Activated naive CD8-positive, alpha-beta T cell treated with anti-CD3 and anti-CD28 coated beads, Interleukin-2, amount 50 U/mL, for 24 hours (primary cell): ENCODE results near the gene CEP89.
"Not testable (repeated sequence)": the region's sequence is repeated elsewhere in the genome, so short reads cannot be mapped to it uniquely, and the experiment has no call there.

Experiments used
- ATAC-seq: fragments of 150-1000 bp; cut with Tn5 transposase; one replicate; pipeline ENCODE4 v1.10.0; 2021
- DNase-seq: peaks from one replicate; pipeline ENCODE4 v3.0.0; 2021
- H3K27ac Mint-ChIP-seq: one replicate; pipeline ENCODE4 v1.8.0; 2021; ENCODE audit warnings: mild to moderate bottlenecking, mixed read lengths
- H3K27me3 Mint-ChIP-seq: one replicate; pipeline ENCODE4 v1.8.0; 2021; ENCODE audit warnings: mixed read lengths
- H3K36me3 Mint-ChIP-seq: one replicate; pipeline ENCODE4 v1.8.0; 2021; ENCODE audit warnings: low read depth, mixed read lengths
- H3K4me1 Mint-ChIP-seq: one replicate; pipeline ENCODE4 v1.8.0; 2021; ENCODE audit warnings: mixed read lengths
- H3K4me3 Mint-ChIP-seq: one replicate; pipeline ENCODE4 v1.8.0; 2021; ENCODE audit warnings: mild to moderate bottlenecking, moderate library complexity, mixed read lengths
- H3K9me3 Mint-ChIP-seq: one replicate; pipeline ENCODE4 v1.8.0; 2021; ENCODE audit warnings: mixed read lengths

The CEP89 gene

DNA sequence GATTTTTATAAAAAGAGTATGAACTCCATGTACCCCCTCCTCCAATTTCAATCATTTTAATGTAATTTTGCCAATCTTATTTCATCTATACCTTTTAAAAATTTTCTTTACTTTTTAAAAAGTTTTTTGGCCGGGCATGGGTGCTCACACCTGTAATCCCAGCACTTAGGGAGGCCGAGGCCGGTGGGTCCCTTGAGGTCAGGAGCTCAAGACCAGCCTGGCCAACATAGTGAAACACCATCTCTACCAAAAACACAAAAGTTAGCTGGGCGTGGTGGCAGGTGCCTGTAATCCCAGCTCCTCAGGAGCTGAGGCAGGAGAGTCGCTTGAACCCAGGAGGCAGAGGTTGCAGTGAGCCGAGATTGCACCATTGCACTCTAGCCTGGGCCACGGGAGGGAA is 138.4 kb downstream of the CEP89 start:
- not testable (repeated sequence) for ATAC-seq, H3K9me3 Mint-ChIP-seq, DNase-seq, H3K27me3 Mint-ChIP-seq, H3K36me3 Mint-ChIP-seq, H3K4me3 Mint-ChIP-seq, H3K4me1 Mint-ChIP-seq, H3K27ac Mint-ChIP-seq

DNA sequence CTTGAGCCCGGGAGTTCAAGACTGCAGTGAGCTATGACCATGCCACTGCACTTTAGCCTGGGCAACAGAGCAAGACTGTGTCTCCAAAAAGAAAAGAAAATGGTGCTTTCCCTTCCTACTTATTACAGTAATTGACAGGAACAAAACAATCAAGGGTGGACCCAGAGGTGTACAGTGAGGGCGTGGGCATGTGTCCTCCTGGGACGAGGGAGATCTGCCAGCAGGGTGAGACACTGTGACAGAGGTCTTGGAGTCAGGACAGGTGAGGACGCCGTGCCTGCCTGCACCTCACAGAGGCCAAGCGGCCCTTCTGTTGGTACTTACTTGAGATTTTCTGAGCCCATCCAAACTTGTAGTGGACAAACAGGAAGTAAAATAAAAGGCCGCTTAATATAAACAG is 138.9 kb downstream of the CEP89 start:
- not testable (repeated sequence) for H3K27ac Mint-ChIP-seq, DNase-seq, H3K4me3 Mint-ChIP-seq, H3K4me1 Mint-ChIP-seq, ATAC-seq, H3K9me3 Mint-ChIP-seq, H3K27me3 Mint-ChIP-seq, H3K36me3 Mint-ChIP-seq

DNA sequence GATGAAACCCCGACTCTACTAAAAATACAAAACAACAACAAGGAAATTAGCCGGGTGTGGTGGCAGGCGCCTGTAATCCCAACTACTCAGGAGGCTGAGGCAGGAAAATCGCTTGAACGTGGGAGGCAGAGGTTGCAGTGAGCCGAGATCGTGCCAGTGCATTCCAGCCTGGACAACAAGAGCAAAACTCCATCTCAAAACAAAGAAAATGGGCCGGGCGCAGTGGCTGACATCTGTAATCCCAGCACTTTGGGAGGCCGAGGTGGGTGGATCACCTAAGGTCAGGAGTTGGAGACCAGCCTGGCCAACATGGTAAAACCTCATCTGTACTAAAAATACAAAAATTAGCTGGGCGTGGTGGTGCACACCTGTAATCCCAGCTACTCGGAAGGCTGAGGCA is 139.7 kb downstream of the CEP89 start:
- not testable (repeated sequence) for ATAC-seq, DNase-seq, H3K27me3 Mint-ChIP-seq, H3K36me3 Mint-ChIP-seq, H3K4me1 Mint-ChIP-seq, H3K27ac Mint-ChIP-seq, H3K9me3 Mint-ChIP-seq, H3K4me3 Mint-ChIP-seq

GRCh38 chr19:32831611-32832010 is 140.1 kb downstream of the CEP89 start:
- DNase-seq (no peak), ATAC-seq (no peak)
- Mint-ChIP-seq H3K27ac (no peak overlapping the region), H3K27me3 (no peaks in the 10 kb centered on the region), H3K9me3 (no peaks in the 10 kb centered on the region), H3K4me3 (no peak overlapping the region), H3K36me3 (no peaks in the 10 kb centered on the region), H3K4me1 (no peaks in the 10 kb centered on the region)

- Mint-ChIP-seq H3K4me1 (no peaks in the 10 kb centered on the region), H3K4me3 (no peak overlapping the region), H3K36me3 (no peaks in the 10 kb centered on the region), H3K27me3 (no peaks in the 10 kb centered on the region), H3K9me3 (no peaks in the 10 kb centered on the region), H3K27ac (no peak overlapping the region)
- no peak for DNase-seq
- ATAC-seq = no peak
Observed at GRCh38 chr19:32830231-32831014, 141.3 kb downstream of the CEP89 start.

DNA sequence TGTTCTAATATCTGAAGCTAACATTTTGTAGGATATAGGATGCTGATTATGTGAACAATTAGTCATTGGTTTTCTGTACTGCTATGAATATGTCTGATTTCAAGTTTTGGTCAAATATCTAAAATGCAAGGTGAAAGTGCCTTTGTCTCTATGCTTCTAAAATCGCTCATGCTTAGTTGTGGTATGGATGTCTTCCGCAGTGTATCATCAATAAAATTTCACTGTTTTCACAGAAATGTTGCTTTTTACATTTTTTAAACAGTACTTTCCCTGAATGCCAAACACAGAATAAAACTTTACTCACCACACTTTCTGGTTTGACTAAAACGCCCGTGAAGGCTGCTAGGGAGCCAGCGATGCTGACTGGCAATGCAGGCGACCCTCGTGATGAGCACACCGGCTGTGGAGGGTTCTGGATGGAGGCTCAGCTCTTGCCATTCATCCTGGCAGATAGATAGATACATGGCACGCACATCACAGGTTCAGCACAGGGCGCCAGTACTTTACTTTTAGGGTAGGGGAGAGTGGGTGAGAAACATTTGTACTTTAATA is 142.3 kb downstream of the CEP89 start:
- no peak overlapping the region for H3K27ac Mint-ChIP-seq

DNA sequence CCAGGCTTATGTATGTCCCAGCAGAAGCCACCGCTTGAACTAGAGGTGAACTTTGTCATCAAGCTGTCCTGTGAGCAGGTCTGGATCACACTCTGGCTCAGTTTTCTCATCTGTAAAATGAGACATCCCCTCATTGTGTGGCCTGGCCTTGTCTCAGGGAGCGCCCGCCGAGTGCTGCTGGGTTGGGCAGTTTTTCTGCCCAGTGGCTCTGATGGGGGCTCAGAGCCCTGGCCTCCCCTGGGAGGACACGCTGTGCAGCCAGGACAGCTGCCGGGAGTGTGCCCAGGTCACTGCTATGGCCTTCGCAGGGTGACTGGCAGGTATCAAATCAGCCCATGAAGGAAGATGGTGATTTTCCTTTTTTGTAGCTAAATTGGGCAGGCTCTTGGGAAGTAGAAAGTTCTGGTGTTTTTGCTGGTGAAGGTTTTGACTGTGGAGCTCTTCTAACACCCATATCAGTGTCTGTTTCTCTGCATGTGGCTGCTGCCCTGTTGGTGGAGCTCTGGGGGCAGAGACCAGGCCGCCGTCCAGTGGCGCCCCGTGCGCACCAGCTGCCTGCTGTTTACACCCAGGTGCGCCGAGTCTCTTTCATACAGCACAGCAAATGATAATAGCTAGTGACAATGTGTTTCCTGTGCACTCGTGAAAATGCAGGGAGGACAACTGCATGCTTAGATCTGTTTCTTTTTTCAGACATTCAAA is 143.0 kb downstream of the CEP89 start:
- DNase-seq (no peak), ATAC-seq (no peak)
- H3K27me3 Mint-ChIP-seq = no peaks in the 10 kb centered on the region
- no peak overlapping the region for H3K4me3 Mint-ChIP-seq
- no peaks in the 10 kb centered on the region for H3K9me3 Mint-ChIP-seq
- no peak overlapping the region for H3K27ac Mint-ChIP-seq
- H3K4me1 Mint-ChIP-seq = no peaks in the 10 kb centered on the region
- no peaks in the 10 kb centered on the region for H3K36me3 Mint-ChIP-seq

More for the DNA sequence above, 142.3 kb downstream of the CEP89 start:
- H3K4me3 Mint-ChIP-seq = no peak overlapping the region
- H3K27me3 Mint-ChIP-seq = no peaks in the 10 kb centered on the region
- H3K36me3 Mint-ChIP-seq = no peaks in the 10 kb centered on the region
- DNase-seq (no peak), ATAC-seq (no peak)
- no peaks in the 10 kb centered on the region for H3K4me1 Mint-ChIP-seq
- H3K9me3 Mint-ChIP-seq = no peaks in the 10 kb centered on the region

GRCh38 chr19:32828139-32828538 is 143.6 kb downstream of the CEP89 start:
- Mint-ChIP-seq H3K27me3 (no peaks in the 10 kb centered on the region), H3K4me3 (no peak overlapping the region)
- DNase-seq = no peak

More at GRCh38 chr19:32828139-32828538, 143.6 kb downstream of the CEP89 start:
- H3K36me3 Mint-ChIP-seq = no peaks in the 10 kb centered on the region
- H3K4me1 Mint-ChIP-seq = no peaks in the 10 kb centered on the region
- H3K27ac Mint-ChIP-seq = no peak overlapping the region
- H3K9me3 Mint-ChIP-seq = no peaks in the 10 kb centered on the region
- ATAC-seq = no peak
